Nephron (organoid): ENCODE results near the gene CAMTA1.
A peak's percentile ranks its signal among the peaks of the same experiment; 100 is the strongest.

Source experiments
- H3K27ac Mint-ChIP-seq, 3 experiments: 2 replicates each; pipeline ENCODE4 v1.8.0; 2020; ENCODE audit warnings: mixed read lengths in 3 of 3, mild to moderate bottlenecking in 2 of 3, moderate library complexity in 1 of 3
- H3K27me3 Mint-ChIP-seq: 2 replicates; pipeline ENCODE4 v1.8.0; 2021; ENCODE audit warnings: low read depth, mild to moderate bottlenecking, moderate library complexity, mixed read lengths
- H3K36me3 Mint-ChIP-seq: 2 replicates; pipeline ENCODE4 v1.8.0; 2020; ENCODE audit warnings: low read depth, mixed read lengths
- H3K4me1 Mint-ChIP-seq: 2 replicates; pipeline ENCODE4 v1.8.0; 2020; ENCODE audit warnings: mixed read lengths
- H3K4me3 Mint-ChIP-seq, 3 experiments: 2 replicates each; pipeline ENCODE4 v1.8.0; 2020; ENCODE audit warnings: mild to moderate bottlenecking in 3 of 3, mixed read lengths in 3 of 3, moderate library complexity in 2 of 3
- H3K9me3 Mint-ChIP-seq: 2 replicates; pipeline ENCODE4 v1.8.0; 2020; ENCODE audit warnings: mixed read lengths
- TF ChIP-seq, protein P1 (sequence below), 3 experiments: fragments of 200-600 bp; sonication (generic); IDR thresholded peaks; one replicate each; pipeline ENCODE4 v1.5.0; 2021; ENCODE audit warnings: antibody characterized with exemption in 3 of 3; ENCODE audit not compliant: unreplicated experiment in 3 of 3

The CAMTA1 gene

DNA sequence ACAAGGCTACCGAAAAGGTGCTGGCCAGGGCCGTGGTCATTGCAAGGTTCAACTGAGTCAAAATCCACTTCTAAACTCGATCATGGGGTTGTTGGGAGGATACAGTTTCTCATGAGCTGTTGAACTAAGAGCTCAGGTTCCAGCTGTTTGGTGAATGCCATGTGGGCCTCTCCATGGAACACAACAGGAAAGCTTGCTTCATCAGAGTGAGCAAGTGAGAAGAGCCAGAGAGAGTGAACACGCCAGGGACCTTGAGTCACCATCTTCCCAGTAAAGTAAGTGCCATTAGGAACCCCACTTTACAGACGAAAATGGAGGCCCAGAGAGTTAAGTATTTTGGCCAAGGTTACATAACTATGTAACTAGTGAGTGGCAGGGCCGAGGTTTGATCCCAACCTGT lies 510.7 kb downstream of the CAMTA1 start:
- Mint-ChIP-seq H3K27ac (peak overlapping the region in 1 of 3 experiments; percentile 7), H3K4me3 (no peak overlapping the region), H3K4me1 (peaks cover 83% of the 10 kb centered on the region), H3K9me3 (peaks cover 22% of the 10 kb centered on the region), H3K27me3 (peaks cover 18% of the 10 kb centered on the region), H3K36me3 (no peaks in the 10 kb centered on the region)
- TF ChIP-seq, protein P1, sequence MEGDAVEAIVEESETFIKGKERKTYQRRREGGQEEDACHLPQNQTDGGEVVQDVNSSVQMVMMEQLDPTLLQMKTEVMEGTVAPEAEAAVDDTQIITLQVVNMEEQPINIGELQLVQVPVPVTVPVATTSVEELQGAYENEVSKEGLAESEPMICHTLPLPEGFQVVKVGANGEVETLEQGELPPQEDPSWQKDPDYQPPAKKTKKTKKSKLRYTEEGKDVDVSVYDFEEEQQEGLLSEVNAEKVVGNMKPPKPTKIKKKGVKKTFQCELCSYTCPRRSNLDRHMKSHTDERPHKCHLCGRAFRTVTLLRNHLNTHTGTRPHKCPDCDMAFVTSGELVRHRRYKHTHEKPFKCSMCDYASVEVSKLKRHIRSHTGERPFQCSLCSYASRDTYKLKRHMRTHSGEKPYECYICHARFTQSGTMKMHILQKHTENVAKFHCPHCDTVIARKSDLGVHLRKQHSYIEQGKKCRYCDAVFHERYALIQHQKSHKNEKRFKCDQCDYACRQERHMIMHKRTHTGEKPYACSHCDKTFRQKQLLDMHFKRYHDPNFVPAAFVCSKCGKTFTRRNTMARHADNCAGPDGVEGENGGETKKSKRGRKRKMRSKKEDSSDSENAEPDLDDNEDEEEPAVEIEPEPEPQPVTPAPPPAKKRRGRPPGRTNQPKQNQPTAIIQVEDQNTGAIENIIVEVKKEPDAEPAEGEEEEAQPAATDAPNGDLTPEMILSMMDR (IDR thresholded peaks at IDR 0.05; ENCODE audit: unreplicated experiment in 3 of 3), result no peak

DNA sequence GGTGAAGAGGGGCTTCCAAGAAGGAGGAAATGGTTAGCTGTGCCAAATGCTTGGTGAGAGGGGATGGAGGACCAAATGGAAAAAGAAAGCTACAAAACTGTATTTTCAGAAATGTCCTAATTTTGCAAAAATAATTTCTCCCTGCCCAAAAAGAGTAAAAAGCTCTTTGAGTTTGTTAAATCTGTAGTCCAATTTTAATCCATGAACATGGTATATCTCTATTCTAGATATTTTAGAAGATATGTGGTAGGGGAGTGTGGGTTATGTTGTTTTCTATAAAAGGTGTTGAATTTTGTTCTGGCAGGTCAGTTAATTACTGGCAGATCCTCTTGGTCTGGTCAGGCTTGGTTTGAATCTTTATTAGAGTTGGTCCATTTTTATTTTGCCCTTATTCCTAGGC lies 511.7 kb downstream of the CAMTA1 start:
- TF ChIP-seq, protein P1 (IDR thresholded peaks at IDR 0.05; ENCODE audit: unreplicated experiment in 3 of 3), result no peak
- peaks cover 17% of the 10 kb centered on the region for H3K27me3 Mint-ChIP-seq
- peaks cover 79% of the 10 kb centered on the region for H3K4me1 Mint-ChIP-seq
- H3K27ac Mint-ChIP-seq, result no peak overlapping the region
- H3K9me3 Mint-ChIP-seq, result peaks cover 22% of the 10 kb centered on the region
- H3K4me3 Mint-ChIP-seq, result no peak overlapping the region
- no peaks in the 10 kb centered on the region for H3K36me3 Mint-ChIP-seq

DNA sequence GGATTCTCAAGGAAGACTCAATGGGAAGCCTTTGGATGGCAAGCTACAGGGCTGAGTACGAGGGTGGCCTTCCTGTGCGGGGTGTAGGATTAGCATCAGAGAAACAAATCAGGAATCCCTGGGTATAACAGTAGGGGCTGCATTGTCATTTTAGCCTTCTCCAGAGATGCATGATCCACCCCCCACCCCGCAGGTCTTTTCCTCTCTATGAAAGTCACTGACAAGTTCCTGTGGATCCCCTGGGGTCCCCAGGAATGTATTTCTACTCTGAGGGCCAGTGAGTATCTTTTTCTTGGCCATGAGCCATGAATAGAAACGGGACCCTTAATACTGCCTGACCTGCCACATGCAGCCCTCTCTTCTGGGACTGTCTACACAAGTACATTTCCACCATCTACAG lies 512.9 kb downstream of the CAMTA1 start:
- Mint-ChIP-seq H3K9me3 (peaks cover 22% of the 10 kb centered on the region), H3K4me3 (no peak overlapping the region), H3K27me3 (peaks cover 16% of the 10 kb centered on the region), H3K4me1 (peaks cover 73% of the 10 kb centered on the region), H3K36me3 (no peaks in the 10 kb centered on the region), H3K27ac (peak overlapping the region in 2 of 3 experiments; percentile 82 to 89)
- TF ChIP-seq, protein P1 (IDR thresholded peaks at IDR 0.05; ENCODE audit: unreplicated experiment in 3 of 3), result no peak

DNA sequence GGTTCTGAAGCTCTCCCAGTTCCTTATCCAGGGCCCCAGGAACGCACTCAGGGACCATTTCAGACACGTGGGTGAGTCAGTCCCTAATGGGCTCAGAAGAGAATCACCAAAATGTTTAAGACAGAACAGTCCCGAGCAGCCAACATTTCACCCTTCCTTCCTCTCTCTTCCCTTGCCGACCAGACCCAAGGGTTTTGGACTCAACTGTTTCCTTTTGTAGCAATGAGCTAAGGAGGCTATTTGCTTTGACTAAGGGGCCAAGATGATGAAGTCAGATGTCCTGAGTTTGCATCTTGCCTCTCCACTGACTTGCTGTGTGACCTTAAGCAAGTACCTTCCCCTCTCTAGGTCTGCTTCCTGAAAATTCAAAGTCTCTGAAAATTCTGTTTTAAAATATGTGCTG lies 513.5 kb downstream of the CAMTA1 start:
- Mint-ChIP-seq H3K27ac (peak overlapping the region; percentile 82 to 89 (median 84)), H3K27me3 (peaks cover 14% of the 10 kb centered on the region), H3K4me3 (peak overlapping the region in 2 of 3 experiments; percentile 34 to 35), H3K9me3 (peaks cover 22% of the 10 kb centered on the region), H3K36me3 (no peaks in the 10 kb centered on the region), H3K4me1 (peaks cover 70% of the 10 kb centered on the region)
- TF ChIP-seq, protein P1 (IDR thresholded peaks at IDR 0.05; ENCODE audit: unreplicated experiment in 3 of 3), result no peak

DNA sequence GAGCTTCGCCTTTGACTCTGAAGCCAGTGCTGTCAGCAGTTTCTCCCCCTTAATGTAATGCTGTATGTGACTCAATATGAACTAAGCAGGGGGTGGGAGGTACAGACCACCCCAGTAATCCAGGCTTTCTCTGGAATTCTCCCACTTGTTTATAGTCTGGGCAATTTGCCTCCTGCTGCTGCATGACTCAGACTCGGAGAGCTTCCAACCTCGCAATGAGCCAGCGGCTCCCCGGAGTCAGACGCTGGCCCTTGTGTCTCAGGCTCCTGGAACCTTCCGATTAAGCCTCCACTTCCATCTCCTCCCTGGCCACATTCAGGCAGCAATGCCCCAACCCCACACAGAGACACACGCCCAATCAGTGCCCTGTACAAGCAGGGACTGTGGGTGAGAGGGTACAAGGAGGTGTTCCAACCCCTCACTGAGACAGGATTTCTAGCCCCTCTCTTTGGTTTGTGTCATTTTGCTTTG lies 514.1 kb downstream of the CAMTA1 start:
- Mint-ChIP-seq H3K4me1 (peaks cover 64% of the 10 kb centered on the region), H3K9me3 (peaks cover 22% of the 10 kb centered on the region), H3K36me3 (no peaks in the 10 kb centered on the region), H3K27me3 (peaks cover 10% of the 10 kb centered on the region), H3K4me3 (peak overlapping the region in 2 of 3 experiments; percentile 2 to 20), H3K27ac (peak overlapping the region; percentile 82 to 89 (median 84))
- TF ChIP-seq, protein P1 (IDR thresholded peaks at IDR 0.05; ENCODE audit: unreplicated experiment in 3 of 3), result no peak

DNA sequence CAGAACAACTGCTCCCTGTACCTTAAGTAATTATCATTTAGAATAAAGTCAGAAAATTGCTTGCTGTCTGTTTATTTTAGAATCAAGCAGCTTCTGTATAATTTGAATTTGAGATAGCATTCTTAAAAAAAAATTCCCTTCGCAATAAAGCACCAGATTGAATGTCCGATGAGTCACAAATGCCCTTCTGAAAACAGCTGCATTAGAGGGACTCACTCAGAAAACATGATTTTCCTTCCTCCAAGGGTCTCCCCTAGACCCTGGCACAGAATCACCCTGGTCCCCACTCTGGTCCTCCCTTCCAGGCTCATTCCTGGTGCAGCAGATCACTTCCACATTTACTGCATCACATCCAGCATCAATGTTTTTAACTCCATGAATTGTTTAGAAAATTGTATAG lies 514.7 kb downstream of the CAMTA1 start:
- TF ChIP-seq, protein P1 (IDR thresholded peaks at IDR 0.05; ENCODE audit: unreplicated experiment in 3 of 3), result no peak
- Mint-ChIP-seq H3K27me3 (peaks cover 5% of the 10 kb centered on the region), H3K36me3 (no peaks in the 10 kb centered on the region), H3K27ac (peak overlapping the region; percentile 44 to 89 (median 82)), H3K4me3 (peak overlapping the region in 1 of 3 experiments; percentile 30), H3K9me3 (peaks cover 22% of the 10 kb centered on the region), H3K4me1 (peaks cover 58% of the 10 kb centered on the region)
